A673 (cell line): Measurements from ENCODE around the gene SENP5. TPM values are rescaled to one million over a fixed set of nuclear protein-coding genes. Genes with fewer than 3 reads are reported as not detected.
"Not testable (repeated sequence)": the region's sequence is repeated elsewhere in the genome, so short reads cannot be mapped to it uniquely, and the experiment has no call there.

Source experiments
- BruUV-seq: library from RNA; stranded (reverse); fragments of 400-500 nt; replicated peaks from 2 replicates; lab custom pipeline; 2021; lab: Mats Ljungman, UMichigan
- CTCF ChIA-PET: fragments of 300-600 bp; sonication (Branson Sonifier 250); formaldehyde crosslinking; loops from one replicate; lab custom pipeline; 2022; ENCODE audit warnings: antibody characterized with exemption; lab: Charles Lee
- POLR2A ChIA-PET: fragments of 300-600 bp; sonication (Branson Sonifier 250); formaldehyde crosslinking; loops from one replicate; lab custom pipeline; 2022; ENCODE audit warnings: antibody characterized with exemption; ENCODE audit not compliant: low non-redundant PET; lab: Charles Lee
- DNase-seq: peaks from one replicate; pipeline ENCODE4 v3.0.0-alpha.2; 2015; ENCODE audit warnings: low spot score
- H3K27ac ChIP-seq: fragments of 200-600 bp; sonication (generic); 2 replicates; pipeline ENCODE4 v1.5.1; 2016; ENCODE audit warnings: mixed run types, low read depth, mild to moderate bottlenecking, mixed read lengths, antibody characterized with exemption, low read length; ENCODE audit not compliant: poor library complexity, severe bottlenecking
- H3K27me3 ChIP-seq: fragments of 200-600 bp; sonication (generic); replicated peaks from 2 replicates; pipeline ENCODE4 v1.6.1; 2017; ENCODE audit warnings: mixed run types, low read depth, mild to moderate bottlenecking, mixed read lengths, antibody characterized with exemption, low read length; ENCODE audit not compliant: insufficient read depth, poor library complexity
- H3K36me3 ChIP-seq: fragments of 200-600 bp; sonication (generic); 2 replicates; pipeline ENCODE4 v1.6.1; 2016; ENCODE audit warnings: mixed run types, mild to moderate bottlenecking, mixed read lengths, antibody characterized with exemption, low read length; ENCODE audit not compliant: insufficient read depth, poor library complexity, severe bottlenecking
- H3K4me1 ChIP-seq: fragments of 200-600 bp; sonication (generic); 2 replicates; pipeline ENCODE4 v1.6.1; 2017; ENCODE audit warnings: mixed run types, mild to moderate bottlenecking, mixed read lengths, antibody characterized with exemption, low read length; ENCODE audit not compliant: insufficient read depth, poor library complexity, severe bottlenecking
- H3K4me3 ChIP-seq: fragments of 200-600 bp; sonication (generic); 2 replicates; pipeline ENCODE4 v1.5.1; 2016; ENCODE audit warnings: low read depth, mixed run types, mild to moderate bottlenecking, mixed read lengths, low read length; ENCODE audit not compliant: poor library complexity, severe bottlenecking
- H3K9me3 ChIP-seq: fragments of 200-600 bp; sonication (generic); 2 replicates; pipeline ENCODE4 v1.6.1; 2016; ENCODE audit warnings: mixed run types, low read depth, mild to moderate bottlenecking, mixed read lengths, antibody characterized with exemption, low read length; ENCODE audit not compliant: poor library complexity, severe bottlenecking
- EZH2 ChIP-seq: fragments of 200-600 bp; sonication (generic); IDR thresholded peaks from 2 replicates; pipeline ENCODE4 v1.6.1; 2017; ENCODE audit warnings: borderline replicate concordance, low read depth, mild to moderate bottlenecking, mixed read lengths, antibody characterized with exemption, low read length; ENCODE audit not compliant: poor library complexity, severe bottlenecking
- intact Hi-C: fragments of 100-400 bp; cut with micrococcal nuclease; formaldehyde crosslinking; loops from one replicate; pipeline ENCODE4 v1.10.0; 2022; ENCODE audit not compliant: unreplicated experiment
- total RNA-seq: library from RNA; stranded (reverse); gene quantifications from 2 replicates; pipeline ENCODE4 v1.2.3, GENCODE V29; 2021
- TF ChIP-seq, protein P1 (sequence below): fragments of 300-800, 200-600 bp; sonication (generic); conservative IDR thresholded peaks from 2 replicates; pipeline ENCODE4 v1.5.1; 2017; ENCODE audit warnings: low read depth, mild to moderate bottlenecking, antibody characterized with exemption, low read length, moderate library complexity, mixed read lengths

The SENP5 gene
- total RNA-seq, 1 experiment from 2014 or later, result 42.2 TPM

DNA sequence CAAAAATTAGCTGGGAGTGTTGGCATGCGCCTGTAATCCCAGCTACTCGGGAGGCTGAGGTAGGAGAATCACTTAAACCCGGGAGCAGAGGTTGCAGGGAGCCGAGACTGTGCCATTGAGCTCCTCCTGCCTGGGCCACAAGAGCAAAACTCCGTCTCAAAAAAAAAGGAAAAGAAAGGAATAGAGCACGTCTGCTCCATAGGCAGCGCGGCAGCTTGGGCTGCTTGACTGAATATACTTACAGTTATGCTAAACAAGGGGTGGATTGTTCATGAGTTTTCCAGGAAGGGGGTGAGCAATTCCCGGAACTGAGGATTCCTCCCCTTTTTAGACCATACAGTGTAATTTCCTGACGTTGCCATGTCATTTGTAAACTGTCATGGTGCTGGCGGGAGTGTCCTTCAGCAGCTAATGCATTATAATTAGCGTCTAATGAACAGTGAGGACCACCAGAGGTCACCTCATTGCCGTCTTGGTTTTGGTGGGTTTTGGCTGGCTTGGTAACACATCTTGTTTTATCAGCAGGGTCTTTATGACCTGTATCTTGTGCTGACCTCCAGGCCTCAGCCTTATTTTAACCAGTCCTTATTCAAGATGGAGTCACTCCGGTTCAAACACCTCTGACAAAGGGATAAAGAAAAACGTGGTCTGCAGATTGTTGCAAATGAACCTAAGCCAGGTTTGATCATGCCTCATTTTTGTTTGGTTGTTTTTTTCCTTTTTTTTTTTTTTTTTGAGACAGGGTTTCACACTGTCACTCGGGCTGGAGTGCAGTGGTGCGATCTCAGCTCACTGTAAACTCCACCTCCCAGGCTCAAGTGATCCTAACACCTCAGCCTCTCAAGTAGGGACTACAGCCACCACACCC, 24.9 kb upstream of the SENP5 start:
- intact Hi-C loops, result no loop called here
- H3K9me3 ChIP-seq, result no peaks in the 10 kb centered on the region
- no peaks in the 10 kb centered on the region for H3K27me3 ChIP-seq
- POLR2A ChIA-PET, result no interaction called here
- no peaks in the 10 kb centered on the region for H3K4me1 ChIP-seq
- H3K36me3 ChIP-seq, result no peaks in the 10 kb centered on the region
- CTCF ChIA-PET, result no interaction called here
- TF ChIP-seq, protein P1, sequence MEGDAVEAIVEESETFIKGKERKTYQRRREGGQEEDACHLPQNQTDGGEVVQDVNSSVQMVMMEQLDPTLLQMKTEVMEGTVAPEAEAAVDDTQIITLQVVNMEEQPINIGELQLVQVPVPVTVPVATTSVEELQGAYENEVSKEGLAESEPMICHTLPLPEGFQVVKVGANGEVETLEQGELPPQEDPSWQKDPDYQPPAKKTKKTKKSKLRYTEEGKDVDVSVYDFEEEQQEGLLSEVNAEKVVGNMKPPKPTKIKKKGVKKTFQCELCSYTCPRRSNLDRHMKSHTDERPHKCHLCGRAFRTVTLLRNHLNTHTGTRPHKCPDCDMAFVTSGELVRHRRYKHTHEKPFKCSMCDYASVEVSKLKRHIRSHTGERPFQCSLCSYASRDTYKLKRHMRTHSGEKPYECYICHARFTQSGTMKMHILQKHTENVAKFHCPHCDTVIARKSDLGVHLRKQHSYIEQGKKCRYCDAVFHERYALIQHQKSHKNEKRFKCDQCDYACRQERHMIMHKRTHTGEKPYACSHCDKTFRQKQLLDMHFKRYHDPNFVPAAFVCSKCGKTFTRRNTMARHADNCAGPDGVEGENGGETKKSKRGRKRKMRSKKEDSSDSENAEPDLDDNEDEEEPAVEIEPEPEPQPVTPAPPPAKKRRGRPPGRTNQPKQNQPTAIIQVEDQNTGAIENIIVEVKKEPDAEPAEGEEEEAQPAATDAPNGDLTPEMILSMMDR, result no peak
- no peak for TF ChIP-seq EZH2
- H3K27ac ChIP-seq, result no peak overlapping the region
- no TSS peak for BruUV-seq
- DNase-seq, result no peak
- no peak overlapping the region for H3K4me3 ChIP-seq

DNA sequence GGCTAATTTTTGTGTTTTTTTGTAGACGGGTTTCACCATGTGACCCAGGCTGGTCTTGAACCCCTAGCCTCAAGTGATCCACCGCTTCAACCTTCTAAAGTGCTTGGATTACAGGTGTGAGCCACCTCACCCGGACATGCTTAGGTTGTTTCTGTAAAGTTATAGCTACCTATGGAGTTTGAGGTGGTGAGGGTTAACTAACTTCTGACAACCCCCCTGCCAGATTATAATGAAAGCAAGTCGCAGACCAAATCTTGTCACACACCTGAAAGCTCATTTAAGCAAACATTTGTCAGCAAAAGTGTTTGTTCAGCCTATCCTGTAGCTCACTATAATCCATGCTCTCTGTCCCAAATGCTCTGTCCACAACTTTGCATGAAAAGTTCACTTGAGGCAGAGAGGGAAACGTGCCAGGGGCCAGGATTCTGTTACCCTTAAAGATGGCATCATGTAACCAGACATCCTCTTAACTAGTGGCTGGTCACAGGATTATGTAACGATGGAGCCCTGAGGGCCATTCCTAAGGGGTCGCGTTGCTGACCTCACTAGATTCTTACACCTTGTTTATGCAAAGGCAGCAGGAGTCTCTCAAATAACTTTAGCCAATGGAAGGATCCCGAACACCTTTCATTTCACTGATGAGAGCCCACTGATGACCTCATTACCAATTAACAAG, 24.1 kb upstream of the SENP5 start:
- H3K27ac ChIP-seq, result no peak overlapping the region
- intact Hi-C loops, result no loop called here
- H3K4me3 ChIP-seq, result no peak overlapping the region
- H3K36me3 ChIP-seq, result no peaks in the 10 kb centered on the region
- DNase-seq, result no peak
- peaks cover 1% of the 10 kb centered on the region for H3K9me3 ChIP-seq
- H3K4me1 ChIP-seq, result no peaks in the 10 kb centered on the region
- no TSS peak for BruUV-seq
- H3K27me3 ChIP-seq, result no peaks in the 10 kb centered on the region
- CTCF ChIA-PET, result no interaction called here
- TF ChIP-seq, protein P1, result no peak
- TF ChIP-seq EZH2, result no peak
- POLR2A ChIA-PET, result no interaction called here

DNA sequence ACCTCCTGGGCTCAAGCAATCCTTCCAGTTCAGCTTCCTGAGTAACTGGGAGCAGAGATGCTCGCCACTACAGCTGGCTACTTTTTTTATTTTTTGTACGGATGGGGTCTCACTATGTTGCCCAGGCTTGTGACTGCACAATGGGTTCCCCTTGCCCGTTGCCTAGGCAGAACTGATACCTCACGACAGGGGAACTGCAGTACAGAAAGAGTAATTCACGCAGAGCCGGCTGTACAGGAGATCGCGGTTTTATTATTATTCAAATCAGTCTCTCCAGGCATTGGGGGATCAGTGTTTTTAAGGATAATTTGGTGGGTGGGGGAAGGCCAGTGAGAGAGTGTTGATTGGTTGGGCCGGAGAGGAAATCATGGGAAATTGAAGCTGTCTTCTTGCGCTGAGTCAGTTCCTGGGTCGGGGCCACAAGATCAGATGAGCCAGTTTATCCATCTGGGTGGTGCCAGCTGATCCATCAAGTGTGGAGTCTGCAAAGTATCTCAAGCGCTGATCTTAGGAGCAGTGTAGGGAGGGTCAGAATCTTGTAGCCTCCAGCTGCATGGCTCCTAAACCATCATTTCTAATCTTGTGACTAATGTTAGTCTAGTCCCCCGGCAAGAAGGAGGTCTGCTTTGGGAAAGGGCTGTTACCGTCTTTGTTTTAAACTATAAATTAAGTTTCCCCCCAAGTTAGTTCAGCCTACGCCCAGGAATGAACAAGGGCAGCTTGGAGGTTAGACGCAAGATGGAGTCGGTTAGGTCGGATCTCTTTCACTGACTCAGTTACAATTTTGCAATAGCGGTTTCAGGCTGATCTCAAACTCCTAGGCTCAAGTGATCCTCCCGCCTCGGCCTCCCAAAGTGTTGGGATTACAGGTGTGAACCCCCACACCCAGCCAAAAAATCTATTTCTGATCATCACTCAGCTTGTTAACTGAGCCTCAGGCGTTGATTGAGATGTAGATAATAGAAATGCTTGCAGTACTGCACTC, 23.2 kb upstream of the SENP5 start:
- POLR2A ChIA-PET, BruUV-seq, H3K4me3 ChIP-seq, H3K36me3 ChIP-seq, H3K27ac ChIP-seq, CTCF ChIA-PET, H3K4me1 ChIP-seq, intact Hi-C loops, H3K27me3 ChIP-seq, H3K9me3 ChIP-seq: not testable (repeated sequence)
- DNase-seq, result peak; percentile 80

DNA sequence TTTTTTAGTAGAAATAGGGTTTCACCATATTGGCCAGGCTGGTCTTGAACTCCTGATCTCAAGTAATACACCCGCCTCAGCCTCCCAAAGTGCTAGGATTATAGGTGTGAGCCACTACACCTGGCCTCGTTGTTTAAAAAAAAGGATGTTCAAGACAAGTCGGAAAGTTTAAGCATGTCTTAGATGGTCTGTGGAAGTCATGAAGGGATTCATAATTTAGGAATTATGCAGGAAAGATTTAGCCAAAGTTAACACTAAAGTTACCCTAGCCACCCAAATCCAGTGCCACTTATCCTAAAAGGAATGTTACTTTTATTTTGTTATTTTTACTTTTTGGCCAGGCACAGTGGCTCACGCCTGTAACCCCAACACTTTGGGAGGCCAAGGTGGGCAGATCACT, 19.3 kb upstream of the SENP5 start:
- BruUV-seq, H3K4me3 ChIP-seq, H3K36me3 ChIP-seq, DNase-seq, H3K4me1 ChIP-seq, H3K27ac ChIP-seq, POLR2A ChIA-PET, H3K27me3 ChIP-seq, intact Hi-C loops, H3K9me3 ChIP-seq: not testable (repeated sequence)
- CTCF ChIA-PET, result interaction anchor here (0.6 kb wide), 1 partner anchor 109 kb away, joined by 5 read pairs; the partner anchor contains the start of gene PAK2
